Skin epidermis (tissue), 12 donors: ENCODE results near the gene PRRG4.

Experiments
- H3K27ac ChIP-seq, 21 experiments: fragments of 200-600 bp; sonication (generic) in 11 of 21; one replicate each; pipeline ENCODE4 v1.5.0; 2020; ENCODE audit warnings: mild to moderate bottlenecking in 3 of 21, inconsistent platforms in 2 of 21, moderate library complexity in 2 of 21
- H3K4me3 ChIP-seq, 7 experiments: fragments of 200-600 bp; sonication (generic) in 2 of 7; one replicate each; pipeline ENCODE4 v1.5.0; 2020; ENCODE audit warnings: inconsistent platforms in 2 of 7, mild to moderate bottlenecking in 2 of 7, moderate library complexity in 1 of 7

PRRG4 gene

DNA sequence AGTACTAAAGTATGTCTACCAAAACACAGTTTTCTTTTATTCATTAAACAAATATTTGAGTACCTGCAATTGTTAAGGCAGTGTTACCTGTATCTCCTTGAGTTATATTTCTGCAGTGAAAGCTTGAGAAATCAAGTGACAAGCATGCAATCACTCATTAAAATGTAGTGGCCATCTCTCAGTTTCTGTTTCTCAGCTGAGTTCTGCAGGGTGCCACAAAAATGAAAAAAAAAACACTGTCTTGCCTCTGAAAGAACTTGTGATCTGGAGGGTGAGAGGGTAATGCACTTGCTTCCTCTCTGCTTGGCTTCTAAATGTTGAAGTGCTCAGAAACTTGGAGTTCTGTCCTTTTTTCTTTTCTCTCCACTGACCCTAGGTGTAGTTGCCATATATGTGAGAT lies 69.7 kb downstream of the PRRG4 start:
- H3K4me3 ChIP-seq: no peak overlapping the region
- peak overlapping the region in 1 of 21 experiments; percentile 29 for H3K27ac ChIP-seq

DNA sequence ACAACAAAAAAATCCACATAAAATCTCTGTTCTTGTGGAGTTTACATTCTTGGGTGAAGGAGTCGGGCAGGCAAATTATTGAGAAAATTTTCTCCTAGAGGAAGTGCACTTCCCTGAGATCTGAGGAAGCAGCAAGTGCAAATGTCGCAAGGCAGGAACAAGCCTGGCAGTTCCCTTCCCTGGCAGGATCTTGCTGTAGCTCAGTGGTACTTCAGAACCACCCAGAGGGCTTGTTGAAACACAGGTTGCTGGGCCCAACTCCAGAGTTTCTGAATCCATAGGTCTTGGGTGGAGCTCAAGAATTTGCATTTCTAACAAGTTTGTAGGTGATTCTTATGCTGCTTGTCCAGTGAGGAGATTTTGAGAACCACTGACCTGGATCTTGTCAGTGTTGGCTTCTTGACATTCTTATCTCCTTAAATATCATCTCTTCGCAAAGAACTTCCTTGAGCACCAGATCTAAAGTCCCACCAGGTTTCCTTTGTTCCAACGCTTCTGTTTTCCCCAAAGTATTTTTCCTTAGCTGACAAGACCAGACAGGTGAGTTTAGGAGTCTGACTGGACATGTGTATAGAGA lies 72.5 kb downstream of the PRRG4 start:
- Histone ChIP-seq H3K4me3 (no peak overlapping the region), H3K27ac (peak overlapping the region in 2 of 21 experiments; percentile 3 to 6)

DNA sequence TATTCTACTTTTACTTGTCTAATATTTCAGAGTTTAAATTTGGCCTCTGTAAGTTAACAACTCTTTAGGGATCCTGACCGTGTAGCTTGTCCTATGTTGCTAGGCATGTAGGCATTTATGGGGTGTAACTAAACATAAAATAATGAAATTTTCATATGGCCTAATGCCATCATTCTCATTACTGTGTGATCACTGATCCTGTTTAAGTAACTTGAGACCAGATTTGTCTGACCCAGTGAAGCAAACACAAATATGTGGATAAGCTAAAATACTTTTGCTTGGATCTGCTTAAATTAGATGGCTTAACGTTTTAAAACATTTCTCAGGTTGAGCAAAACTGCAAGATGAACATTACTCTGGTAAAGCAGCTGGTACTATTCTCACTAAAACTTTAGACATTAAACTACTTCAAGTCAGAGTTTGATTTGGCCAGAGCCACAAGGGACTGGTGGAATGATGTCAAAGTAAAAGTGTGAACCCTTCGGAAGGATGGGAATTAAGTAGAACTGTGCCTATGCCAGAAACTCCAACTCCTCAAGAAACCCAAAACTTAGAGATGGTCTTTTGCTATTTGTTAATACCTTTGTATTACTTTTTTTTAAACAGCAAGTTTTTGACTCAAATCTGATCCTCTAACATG lies 75.4 kb downstream of the PRRG4 start:
- Histone ChIP-seq H3K27ac (no peak overlapping the region), H3K4me3 (no peak overlapping the region)
